ENCODE results near the gene FAM117A. TPM values are rescaled to one million over a fixed set of nuclear protein-coding genes. Genes with fewer than 3 reads are reported as not detected.

The FAM117A gene
- total and polyA plus RNA-seq, 10 of the 15 experiments (the other 5 are each of a cell fraction or from before 2014, with no cell fraction given) = 2.1 to 29.6 (median 20.0) TPM

- Histone ChIP-seq H3K4me2 (ENCODE audit: control insufficient read depth, insufficient read depth) (peak overlapping the region; percentile 81), H3K27me3 (replicated peaks in 1 of 2; ENCODE audit: control insufficient read depth in 2 of 2, insufficient read depth in 2 of 2, low read length in 1 of 2) (no peaks in the 10 kb centered on the region), H3K4me1 (ENCODE audit: control insufficient read depth, insufficient read depth, low read length) (peaks cover 60% of the 10 kb centered on the region), H3K9me3 (replicated peaks; ENCODE audit: control insufficient read depth, insufficient read depth, low read length) (no peaks in the 10 kb centered on the region), H3K4me3 (peak overlapping the region; percentile 43), H4K20me1 (ENCODE audit: control insufficient read depth, insufficient read depth) (no peaks in the 10 kb centered on the region), H2AFZ (ENCODE audit: control insufficient read depth, low read depth, low read length) (no peak overlapping the region), H3K27ac (ENCODE audit: control insufficient read depth, insufficient read depth) (peak overlapping the region; percentile 65), H3K9ac (ENCODE audit: control insufficient read depth, insufficient read depth, low read length) (peak overlapping the region; percentile 45), H3K36me3 (ENCODE audit: control insufficient read depth in 2 of 2, insufficient read depth in 2 of 2, low read length in 1 of 2) (no peaks in the 10 kb centered on the region; a peak in 2 of 4 replicates), H3K79me2 (ENCODE audit: control insufficient read depth, insufficient read depth, low read length) (peaks cover 36% of the 10 kb centered on the region)
- ChIA-PET RAD21 (ENCODE audit: unreplicated experiment) (interaction anchor here (1.2 to 4.4 kb wide), 7 partner anchors 8 to 172 kb away, joined by 3 to 37 read pairs (median 5); partner anchors contain the start of gene FAM117A), SMC1A (ENCODE audit: uncharacterized antibody, unreplicated experiment) (interaction anchor here (0.5 to 6.0 kb wide), 12 partner anchors 9 to 46 kb away, joined by 3 to 86 read pairs (median 5); partner anchors contain the start of genes FAM117A, KAT7 and SLC35B1), POLR2A (interaction anchor here (0.5 to 5.4 kb wide), 12 partner anchors 9 to 80 kb away, joined by 3 to 32 read pairs (median 5); partner anchors contain the start of genes FAM117A, KAT7 and SLC35B1), CTCF (interaction anchor here (0.7 to 7.1 kb wide), 6 partner anchors 8 to 66 kb away, joined by 3 to 46 read pairs (median 4); partner anchors contain the start of genes SLC35B1 and SPOP)
- intact Hi-C loops (cut with micrococcal nuclease; ENCODE audit: unreplicated experiment) (loop anchor here (2.0 kb wide), 1 partner anchor 33 kb away; no protein-coding TSS in a partner anchor), in situ Hi-C loops (cut with MboI) (no loop called here)
- WGBS (ENCODE audit: insufficient coverage, insufficient replicate concordance, low lambda C conversion rate, missing lambda C conversion rate) = 0% methylated on average over 3 of the region's 3 CpGs
- FAIRE-seq (no peak), DNase-seq (ENCODE audit: low read depth, low spot score) (no peak), ATAC-seq (no peak)
- no TSS peak for BruUV-seq (replicated peaks)
- TF ChIP-seq KDM1A (IDR thresholded peaks at IDR 0.05; ENCODE audit: borderline replicate concordance) (no peak), EP300 (IDR thresholded peaks at IDR 0.05; ENCODE audit: borderline replicate concordance in 1 of 2, control insufficient read depth in 1 of 2, low read depth in 2 of 2, low read length in 2 of 2) (no peak), STAT3 (IDR thresholded peaks at IDR 0.05; ENCODE audit: low read depth, low read length) (no peak), KAT2A (conservative IDR thresholded peaks at IDR 0.05; ENCODE audit: control insufficient read depth, low read depth, low read length) (no peak), ZBED1 (IDR thresholded peaks at IDR 0.05; ENCODE audit: borderline replicate concordance) (peak; percentile 10), CREB1 (IDR thresholded peaks at IDR 0.05; ENCODE audit: low read depth) (no peak), EGR1 (IDR thresholded peaks at IDR 0.05; ENCODE audit: borderline replicate concordance in 1 of 2, low read depth in 2 of 2, low read length in 2 of 2) (no peak), ETV6 (conservative IDR thresholded peaks at IDR 0.05 in 1 of 2, IDR thresholded peaks at IDR 0.05 in 1 of 2; ENCODE audit: borderline replicate concordance in 1 of 2, low read depth in 1 of 2) (no peak), NRF1 (conservative IDR thresholded peaks at IDR 0.05; ENCODE audit: low read depth, low read length) (no peak), IKZF1 (conservative IDR thresholded peaks at IDR 0.05) (0 out of 2 replicates have a peak, but pooled peaks have one; percentile 66), DPF2 (IDR thresholded peaks at IDR 0.05) (no peak), FOXM1 (IDR thresholded peaks at IDR 0.05; ENCODE audit: low read depth, low read length) (no peak; the same call in 1 of the 2 replicates), CBX3 (IDR thresholded peaks at IDR 0.05; ENCODE audit: borderline replicate concordance, low read depth) (no peak), CHD2 (IDR thresholded peaks at IDR 0.05; ENCODE audit: borderline replicate concordance, low read depth, low read length) (no peak), TCF7 (IDR thresholded peaks at IDR 0.05; ENCODE audit: borderline replicate concordance) (no peak), HCFC1 (IDR thresholded peaks at IDR 0.05; ENCODE audit: low read length) (no peak), PML (IDR thresholded peaks at IDR 0.05; ENCODE audit: low read length) (0 out of 2 replicates have a peak, but pooled peaks have one; percentile 22), ATF7 (IDR thresholded peaks at IDR 0.05; ENCODE audit: low read depth) (no peak), NR2F1 (conservative IDR thresholded peaks at IDR 0.05) (no peak), TBL1XR1 (IDR thresholded peaks at IDR 0.05; ENCODE audit: low read depth, low read length) (no peak)
- TF ChIP-seq, protein P1, sequence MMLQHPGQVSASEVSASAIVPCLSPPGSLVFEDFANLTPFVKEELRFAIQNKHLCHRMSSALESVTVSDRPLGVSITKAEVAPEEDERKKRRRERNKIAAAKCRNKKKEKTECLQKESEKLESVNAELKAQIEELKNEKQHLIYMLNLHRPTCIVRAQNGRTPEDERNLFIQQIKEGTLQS (IDR thresholded peaks at IDR 0.05; ENCODE audit: borderline replicate concordance, extremely low read depth, low read depth, low read length) = no peak
- TF ChIP-seq, protein P2, sequence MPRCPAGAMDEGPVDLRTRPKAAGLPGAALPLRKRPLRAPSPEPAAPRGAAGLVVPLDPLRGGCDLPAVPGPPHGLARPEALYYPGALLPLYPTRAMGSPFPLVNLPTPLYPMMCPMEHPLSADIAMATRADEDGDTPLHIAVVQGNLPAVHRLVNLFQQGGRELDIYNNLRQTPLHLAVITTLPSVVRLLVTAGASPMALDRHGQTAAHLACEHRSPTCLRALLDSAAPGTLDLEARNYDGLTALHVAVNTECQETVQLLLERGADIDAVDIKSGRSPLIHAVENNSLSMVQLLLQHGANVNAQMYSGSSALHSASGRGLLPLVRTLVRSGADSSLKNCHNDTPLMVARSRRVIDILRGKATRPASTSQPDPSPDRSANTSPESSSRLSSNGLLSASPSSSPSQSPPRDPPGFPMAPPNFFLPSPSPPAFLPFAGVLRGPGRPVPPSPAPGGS (IDR thresholded peaks at IDR 0.05; ENCODE audit: borderline replicate concordance, insufficient read depth, low read depth, low read length, poor library complexity, severe bottlenecking) = no peak
- TF ChIP-seq, protein P3, sequence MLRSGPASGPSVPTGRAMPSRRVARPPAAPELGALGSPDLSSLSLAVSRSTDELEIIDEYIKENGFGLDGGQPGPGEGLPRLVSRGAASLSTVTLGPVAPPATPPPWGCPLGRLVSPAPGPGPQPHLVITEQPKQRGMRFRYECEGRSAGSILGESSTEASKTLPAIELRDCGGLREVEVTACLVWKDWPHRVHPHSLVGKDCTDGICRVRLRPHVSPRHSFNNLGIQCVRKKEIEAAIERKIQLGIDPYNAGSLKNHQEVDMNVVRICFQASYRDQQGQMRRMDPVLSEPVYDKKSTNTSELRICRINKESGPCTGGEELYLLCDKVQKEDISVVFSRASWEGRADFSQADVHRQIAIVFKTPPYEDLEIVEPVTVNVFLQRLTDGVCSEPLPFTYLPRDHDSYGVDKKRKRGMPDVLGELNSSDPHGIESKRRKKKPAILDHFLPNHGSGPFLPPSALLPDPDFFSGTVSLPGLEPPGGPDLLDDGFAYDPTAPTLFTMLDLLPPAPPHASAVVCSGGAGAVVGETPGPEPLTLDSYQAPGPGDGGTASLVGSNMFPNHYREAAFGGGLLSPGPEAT (IDR thresholded peaks at IDR 0.05; ENCODE audit: low read depth) = no peak
Observed at GRCh38 chr17:49741692-49742076, 22.2 kb downstream of the FAM117A start.

All from GM12878 (cell line).